ENCODE data around the gene FIG4.
"Not testable (repeated sequence)": the region's sequence is repeated elsewhere in the genome, so short reads cannot be mapped to it uniquely, and the experiment has no call there.

Gene FIG4

DNA sequence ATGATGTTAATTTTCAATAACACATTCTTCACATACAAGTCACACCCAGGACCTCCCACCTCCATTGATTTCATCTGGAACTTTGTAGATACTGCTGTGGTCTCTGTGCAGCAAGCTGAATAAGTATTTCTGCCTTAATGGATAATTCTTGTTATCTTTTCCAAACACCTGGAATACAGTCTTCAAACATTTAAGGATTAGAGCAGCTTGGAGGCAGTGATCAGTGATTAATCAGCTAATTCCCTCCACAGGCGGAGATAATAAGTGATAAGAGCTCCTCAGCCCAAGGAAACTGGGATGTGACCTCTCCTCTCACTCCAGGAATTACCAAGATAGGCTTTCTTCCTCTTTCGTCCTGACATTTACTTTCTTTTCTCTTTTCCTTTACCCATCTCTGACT, 110.7 kb downstream of the FIG4 start:
- peak; percentile 21 for DNase-seq

DNA sequence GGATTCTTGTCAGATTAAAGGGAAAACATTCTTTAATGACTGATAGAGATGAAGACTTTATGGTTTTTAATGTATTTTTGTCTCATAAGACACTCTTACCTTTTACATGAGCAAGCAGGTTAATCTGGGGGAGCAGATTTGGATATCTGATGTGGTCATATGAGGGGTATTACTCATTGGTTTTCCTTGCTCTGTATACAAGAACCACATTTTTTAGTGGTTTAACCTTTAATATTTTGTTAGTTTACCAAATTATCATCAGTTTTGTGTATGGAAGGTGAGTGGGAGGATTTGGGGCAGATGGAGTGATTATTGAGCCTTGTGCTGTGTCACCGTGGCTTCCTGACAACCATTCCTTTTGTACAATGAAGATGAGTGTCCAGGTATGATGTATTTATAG, 112.9 kb downstream of the FIG4 start:
- no peak for DNase-seq

DNA sequence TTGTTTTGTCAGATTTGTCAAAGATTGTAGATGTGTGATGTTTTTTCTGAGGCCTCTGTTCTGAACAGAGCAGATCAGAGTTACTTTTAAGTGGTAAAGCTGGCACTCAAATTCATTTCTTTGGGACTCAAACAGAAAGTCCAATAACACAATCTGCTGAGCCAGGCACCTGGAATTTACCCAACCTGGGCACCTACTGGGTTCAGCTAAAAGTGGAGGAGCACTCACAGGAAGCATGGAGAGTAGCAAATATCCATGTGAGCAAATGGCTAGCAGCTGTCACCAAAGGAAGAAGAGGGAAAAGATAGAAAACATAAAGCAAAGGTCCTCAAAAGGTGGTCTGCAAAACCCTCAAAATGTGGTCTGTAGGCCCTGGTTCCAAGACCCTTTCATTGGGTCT, 116.8 kb downstream of the FIG4 start:
- DNase-seq: no peak

DNA sequence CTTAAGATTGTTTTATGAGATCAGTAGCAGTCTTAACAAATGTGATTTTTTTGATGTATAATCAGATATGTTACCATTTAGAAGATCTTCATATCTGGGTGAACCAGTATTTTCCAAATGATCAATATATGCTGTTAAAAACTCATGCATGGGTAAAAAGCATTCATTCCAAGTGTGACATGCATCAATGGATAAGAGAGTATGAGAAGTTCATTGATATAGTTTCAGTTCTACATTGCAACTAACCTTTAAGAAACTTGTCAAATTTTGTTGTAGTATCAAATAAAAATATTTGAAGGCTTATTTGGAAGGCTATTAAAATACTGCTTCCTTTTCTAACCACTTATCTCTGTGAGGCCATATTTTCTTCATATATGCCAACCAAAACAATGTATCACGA, 117.7 kb downstream of the FIG4 start:
- DNase-seq: no peak

DNA sequence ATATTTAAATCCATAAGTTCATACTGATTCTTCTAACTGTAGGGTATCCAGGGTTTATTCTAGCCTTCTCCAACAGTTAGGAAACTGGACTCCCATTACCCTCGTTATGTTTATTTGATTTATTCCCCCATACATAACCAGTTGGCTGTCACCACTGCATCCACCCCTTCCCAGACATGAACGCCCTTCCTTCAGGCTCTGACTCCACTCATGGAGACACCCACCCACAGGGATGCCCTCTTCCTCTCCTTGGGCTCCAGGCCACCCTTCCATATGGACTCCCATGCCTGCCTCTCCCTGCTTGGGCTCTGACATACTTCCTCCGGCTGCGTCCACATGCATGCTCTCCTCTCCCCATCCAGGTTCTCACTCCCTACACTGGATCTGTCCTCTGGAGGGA, 124.0 kb downstream of the FIG4 start:
- DNase-seq: no peak

DNA sequence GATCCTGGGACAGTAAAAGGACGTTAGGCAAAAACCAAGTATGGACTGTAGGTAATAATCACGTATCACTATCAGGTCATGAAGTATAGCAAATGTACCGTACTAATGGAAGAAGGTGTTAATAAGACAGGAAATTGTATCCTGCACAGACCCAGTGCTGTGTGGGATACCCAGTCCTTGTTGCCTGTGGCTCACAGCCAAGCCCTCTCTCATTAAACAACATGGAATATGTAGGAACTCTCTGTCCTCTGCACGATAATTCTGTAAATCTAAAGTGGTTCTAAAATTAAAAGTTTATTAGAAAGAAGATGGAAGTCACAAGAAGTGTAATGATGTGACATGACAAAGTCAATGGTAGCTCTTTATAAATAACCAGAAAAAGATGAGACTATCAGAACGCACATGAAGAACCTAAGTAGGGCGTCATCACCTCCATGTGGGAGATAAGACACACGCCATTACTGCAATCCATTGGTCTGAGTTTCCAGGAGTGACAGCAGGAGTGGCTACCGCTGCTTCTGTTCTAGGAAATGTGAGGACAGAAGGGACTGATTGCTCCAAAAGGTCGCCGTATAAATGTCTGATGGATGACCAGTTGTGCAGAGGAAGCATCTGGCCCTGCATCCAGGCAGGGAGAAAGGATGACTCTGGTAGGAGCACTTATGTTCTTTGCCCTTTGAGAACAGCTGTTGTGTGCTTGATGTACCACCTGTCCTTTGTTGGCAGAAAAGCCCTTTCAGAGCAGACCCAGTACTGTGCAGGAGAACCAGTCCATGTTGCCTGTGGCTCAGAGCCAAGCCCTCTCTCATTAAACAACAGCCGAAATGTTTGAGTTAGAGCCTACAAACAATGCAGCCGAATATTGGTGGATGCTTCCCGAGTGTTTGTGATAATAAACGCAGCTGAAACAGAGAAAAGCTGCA, 125.6 kb downstream of the FIG4 start:
- no peak for DNase-seq

DNA sequence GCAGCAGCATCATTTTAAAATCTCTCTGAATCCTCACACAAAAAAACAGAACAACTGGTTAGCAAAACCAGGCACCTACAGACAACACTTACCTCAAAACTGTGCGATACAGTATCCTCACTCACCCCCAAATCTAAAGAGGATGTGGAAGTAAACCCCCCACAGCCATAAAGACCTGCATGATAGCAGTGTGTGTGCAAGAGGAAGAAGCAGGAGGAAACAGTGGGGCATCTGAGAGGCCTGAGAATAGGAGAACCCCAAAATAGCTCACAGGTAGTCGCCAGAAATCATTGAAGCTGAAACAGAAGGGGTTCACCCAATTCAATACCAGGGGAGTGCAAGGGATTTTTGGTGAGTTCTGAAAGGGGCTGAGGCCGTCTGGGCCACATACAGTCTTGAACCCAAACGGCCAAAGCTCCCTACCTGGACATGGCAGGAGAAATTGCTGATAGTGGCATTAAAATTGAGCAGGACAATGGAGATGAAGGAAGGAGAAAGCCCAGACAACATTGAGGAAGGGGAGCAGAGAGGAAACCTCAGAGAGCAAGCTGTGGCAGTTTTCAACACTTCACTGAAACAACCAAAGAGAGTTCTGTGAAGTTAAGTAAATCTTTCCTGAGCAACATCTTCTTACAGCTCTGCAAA, 129.7 kb downstream of the FIG4 start:
- DNase-seq: no peak

DNA sequence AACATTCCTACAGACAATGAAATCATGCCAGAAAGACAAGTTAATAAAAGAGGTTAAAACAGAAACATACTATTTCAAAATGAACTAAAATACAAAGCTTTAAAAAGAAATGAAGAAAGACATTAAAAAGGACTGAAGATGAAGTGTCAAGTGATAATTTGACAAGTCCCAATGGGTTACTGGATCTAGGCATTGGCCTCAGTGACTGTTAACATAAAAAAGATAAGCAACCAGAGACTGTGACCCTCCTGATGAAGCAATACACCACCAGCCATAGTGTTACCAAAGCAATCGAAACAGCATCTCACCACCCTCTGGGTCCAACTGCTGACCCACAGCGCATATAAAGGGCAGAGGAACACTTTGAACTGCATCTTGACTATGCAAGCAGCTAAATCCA, 130.3 kb downstream of the FIG4 start:
- peak; percentile 52 for DNase-seq

DNA sequence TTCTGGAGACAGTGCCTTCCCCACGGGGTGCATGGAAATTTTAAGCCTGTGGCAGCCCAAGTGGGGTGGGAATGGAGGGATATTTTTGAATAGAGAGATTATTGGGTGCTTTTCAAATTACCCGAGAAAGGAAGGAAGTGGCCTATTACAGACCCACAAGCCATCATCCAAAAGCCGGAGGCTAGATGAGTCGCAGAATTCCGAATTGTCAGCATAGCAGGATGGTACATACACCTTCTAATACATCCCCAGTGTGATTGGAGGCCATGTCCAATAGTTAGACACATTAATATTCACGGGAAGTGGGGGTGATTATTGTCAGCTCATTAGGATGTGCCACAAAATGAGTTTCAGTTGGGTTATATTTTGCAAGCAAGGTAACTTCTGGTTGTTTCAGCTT, 133.0 kb downstream of the FIG4 start:
- no peak for DNase-seq

DNA sequence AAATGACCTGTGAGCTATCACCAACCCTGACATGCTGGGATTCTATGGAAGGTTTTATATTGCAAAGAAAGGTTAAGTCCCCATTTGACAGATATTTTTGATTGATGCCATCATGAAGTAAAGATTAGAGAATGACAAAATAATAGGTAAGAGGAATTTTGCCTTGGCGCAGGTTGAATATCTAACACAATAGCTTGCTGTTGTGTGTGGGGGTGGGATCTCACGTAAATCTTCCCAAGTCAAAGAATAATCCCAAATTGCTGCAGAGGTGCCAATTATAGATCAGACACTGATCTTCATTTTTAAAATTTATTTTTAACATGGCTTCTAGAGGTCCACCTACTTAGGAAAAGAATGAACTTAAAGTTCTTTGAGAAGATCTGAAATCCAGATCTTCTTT, 135.5 kb downstream of the FIG4 start:
- no peak for DNase-seq

DNA sequence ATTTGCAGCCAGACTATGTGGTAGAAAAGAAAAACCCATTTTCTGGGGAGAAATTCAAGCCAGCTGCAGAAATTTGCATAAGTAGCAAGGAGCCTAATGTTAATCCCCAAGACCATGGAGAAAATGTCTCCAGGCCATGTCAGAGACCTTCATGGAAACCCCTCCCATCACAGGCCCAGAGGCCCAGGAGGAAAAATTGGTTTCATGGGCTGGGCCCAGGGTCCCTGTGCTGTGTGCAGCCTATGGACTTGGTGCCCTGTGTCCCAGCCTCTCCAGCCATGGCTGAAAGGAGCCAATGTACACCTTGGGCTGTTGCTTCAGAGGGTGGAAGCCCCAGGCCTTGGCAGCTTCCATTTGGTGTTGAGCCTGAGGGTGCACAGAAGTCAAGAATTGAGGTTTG, 140.3 kb downstream of the FIG4 start:
- not testable (repeated sequence) for DNase-seq

DNA sequence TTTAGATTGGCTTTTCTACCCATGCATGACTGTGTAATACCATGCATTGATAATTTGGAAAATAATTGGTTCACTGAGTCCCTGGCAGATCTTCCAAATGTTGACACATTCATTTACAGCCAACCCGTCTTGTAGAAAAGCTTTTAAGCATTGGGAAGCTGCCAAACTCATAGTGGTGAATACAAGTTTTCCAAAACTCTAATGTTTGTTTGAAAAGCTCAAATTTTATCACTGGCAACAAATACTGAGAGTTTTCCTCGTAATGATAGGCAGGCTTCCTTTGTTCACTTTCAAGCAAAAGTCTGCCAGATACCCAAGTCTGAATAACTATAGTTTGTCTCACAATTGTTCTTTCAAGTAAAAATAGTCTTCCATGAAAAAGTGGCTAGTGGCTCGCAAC, 143.0 kb downstream of the FIG4 start:
- DNase-seq: no peak

DNA sequence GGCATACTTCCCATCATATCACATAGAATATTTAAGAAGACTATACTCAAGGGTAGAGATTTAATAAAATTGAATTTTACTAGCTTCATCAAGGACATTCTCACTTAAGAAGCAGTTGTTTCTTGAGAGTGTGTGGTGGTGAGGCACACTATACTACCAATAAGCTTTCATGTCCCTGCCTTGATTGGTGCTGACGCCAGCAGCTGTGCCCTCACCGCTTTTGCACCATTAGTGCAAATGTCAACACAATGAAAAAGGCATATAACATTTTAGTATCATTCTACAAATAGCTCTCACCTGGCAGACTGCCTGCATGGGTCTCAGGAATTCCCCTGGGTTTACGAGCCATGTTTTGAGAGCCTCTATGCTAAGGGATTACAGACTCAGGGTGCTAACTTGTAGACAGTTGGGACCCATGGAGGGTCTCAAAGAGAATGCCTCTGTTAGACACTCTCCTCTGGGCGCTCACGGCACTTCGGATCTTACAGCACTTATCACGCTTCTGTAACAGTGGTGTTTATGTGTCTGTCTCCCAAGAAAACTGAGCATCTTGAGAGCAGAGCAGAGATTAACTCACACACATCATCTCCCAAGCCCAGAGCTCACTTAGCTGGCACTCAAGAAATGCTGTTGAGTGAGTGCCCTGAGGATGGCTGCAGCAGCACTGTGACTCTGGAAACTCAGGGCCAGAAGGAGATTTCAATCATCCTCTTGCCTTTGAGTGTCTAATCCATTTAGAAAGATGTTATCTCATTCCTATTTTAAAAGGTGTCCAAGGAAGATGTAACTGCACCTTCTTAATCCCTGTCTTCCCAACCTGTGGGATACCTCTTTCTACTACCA, 143.7 kb downstream of the FIG4 start:
- DNase-seq: no peak

DNA sequence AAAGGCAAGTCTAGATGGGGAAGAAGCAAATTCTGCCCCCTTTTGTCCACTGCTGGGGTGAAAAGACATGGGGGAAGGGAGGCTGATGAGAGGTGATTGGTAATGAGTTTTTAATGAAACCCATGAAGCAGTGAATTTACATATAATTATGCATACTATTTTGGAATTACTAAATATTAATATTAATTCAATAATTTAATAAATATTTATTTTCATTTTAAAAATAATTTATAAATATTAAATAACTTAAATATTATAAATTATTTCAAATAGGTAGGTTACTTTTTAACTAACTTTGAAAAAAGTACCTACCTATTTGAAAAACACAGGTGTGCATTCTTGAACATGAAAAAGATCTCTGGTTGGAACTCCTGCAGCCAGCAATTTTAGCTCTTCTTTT, 148.9 kb downstream of the FIG4 start:
- DNase-seq: no peak

DNA sequence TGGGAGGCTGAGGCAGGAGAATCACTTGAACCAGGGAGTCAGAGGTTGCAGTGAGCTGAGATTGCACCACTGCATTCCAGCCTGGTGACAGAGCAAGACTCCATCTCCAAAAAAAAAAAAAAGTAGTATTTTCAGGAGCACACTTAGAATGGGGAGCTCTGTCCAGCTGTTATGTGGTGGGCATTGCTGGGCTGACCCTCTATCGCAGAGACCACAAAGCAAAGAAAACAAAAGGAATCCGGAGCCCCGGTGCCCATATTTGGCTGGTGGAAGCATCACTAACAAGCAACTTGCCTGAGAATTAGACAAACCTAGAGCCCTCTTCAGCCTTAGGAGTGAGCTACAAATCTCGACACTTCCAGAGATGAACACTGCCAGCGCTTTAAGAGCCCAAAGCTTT, 149.7 kb downstream of the FIG4 start:
- DNase-seq: no peak

DNA sequence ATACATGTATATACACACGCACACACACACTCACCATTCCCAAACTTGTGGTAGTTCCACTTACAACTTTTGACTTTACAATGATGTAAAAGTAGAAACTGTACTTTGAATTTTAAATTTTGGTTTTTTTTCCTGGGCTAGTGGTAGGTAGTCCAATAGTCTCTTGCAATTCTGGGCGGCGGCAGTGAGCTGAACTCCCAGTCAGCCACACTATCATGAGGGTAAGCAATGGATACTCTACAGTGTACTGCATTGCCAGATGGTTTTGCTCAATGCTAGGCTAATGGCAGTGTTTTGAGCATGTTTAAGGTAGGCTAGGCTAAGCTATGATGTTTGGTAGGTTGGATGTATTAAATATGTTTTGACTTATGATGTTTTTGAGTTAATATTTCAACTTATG, 150.8 kb downstream of the FIG4 start:
- no peak for DNase-seq

DNA sequence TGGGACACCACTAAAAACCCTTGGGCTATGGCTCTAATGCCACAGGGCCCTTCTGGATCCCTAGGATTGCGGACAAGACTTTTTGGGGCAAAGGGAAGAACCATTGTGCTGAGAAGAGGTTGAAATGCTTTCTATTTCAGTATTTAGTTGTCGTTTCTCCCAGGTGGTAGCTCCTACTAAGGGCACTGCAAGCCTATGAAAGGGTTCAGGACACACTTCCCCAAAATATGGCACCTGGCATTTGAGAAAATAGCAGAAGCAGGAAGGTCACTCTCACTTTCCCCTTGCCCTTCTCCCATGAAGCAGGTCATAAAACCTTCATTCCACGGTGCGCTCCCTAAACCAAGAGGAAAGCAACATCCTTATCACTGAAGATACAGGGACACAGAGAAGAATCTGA, 161.6 kb downstream of the FIG4 start:
- no peak for DNase-seq

DNA sequence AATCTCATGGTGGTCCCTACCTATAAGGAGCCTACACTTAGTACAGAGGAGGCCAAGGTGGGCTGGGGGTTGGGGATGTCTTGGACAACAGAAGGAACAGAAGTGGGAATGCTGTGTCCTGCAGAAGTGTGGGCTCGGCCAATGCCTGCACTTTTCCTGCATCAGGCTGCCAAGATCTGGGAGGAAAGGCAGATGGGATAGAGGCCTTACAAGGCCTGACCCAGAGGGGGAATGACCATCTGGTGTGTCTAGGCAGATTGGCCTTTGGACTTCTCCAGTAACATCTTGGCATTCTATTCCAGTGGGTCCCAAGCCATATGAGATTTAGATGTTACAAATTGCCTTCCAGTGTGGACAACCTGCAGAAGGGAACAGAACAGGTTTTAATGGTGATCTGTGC, 162.3 kb downstream of the FIG4 start:
- DNase-seq: no peak

DNA sequence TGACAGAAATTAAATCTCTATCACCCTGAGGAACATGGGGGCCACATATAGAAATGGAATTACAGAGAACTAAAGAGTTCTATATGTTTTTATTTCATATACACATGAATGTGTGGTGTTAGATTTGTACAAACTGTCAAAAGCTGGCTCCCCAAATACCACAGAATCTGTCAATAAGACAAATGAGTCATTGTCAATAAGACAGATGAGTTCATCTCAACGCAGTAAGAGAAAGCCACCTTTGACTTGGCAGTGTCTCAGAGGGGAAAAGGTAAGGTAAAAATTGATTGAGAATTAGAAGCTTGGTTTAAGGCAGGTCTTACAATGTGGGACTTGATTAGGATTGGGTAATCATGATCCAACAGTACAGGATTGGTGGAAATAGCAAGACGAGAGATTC, 162.9 kb downstream of the FIG4 start:
- no peak for DNase-seq

DNA sequence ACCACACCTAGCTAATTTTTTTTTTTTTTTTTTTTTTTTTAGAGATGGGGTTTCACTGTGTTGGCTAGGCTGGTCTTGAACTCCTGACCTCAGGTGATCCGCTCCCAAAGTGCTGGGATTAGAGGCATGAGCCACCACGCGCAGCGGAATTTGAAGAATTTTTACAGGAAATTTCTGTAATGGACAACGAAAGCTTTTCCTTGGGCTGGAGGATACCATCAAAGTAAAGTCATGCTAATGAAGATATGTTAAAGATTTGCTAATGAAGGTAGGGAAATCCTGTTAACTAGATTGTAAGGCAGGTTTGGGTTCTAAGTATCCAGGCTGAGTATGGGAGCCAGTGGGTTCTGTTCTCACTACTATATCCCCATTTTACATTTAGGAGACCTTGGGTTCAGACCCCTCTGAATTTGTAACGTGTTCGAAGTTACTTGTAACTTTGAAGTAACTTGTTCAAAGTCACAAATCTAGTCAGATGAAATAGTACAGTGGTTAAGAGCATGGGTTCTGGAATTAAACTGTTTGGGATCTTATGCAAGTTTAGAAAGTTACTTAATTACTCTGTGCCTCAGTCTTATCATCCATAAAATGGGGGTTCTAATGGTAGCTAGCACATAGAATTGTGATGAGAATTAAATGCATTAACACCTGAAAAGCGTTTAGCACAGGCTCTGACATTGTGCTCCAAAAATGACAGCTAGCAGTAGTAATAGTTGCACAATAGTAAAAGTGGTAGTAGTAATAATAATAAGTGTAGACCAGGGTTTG, 163.6 kb downstream of the FIG4 start:
- DNase-seq: no peak

DNA sequence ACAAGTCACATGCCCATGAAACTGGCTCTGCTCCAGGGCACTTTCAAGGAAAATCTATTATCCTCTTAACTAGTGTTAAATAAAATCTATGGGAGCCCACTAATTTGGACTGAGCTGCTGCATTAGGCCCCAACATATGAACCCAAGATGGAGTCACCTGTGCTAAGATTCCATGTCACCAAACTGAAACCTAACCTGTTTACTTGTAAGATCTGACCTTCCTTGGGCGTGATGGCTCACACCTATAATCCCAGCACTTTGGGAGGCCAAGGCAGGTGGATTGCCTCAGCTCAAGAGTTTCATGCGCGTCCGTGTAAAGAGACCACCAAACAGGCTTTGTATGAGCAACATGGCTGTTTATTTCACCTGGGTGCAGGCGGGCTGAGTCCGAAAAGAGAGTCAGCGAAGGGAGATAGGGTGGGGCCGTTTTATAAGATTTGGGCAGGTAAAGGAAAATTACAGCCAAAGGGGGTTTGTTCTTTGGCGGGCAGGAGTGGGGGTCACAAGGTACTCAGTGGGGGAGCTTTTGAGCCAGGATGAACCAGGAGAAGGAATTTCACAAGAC, 164.5 kb downstream of the FIG4 start:
- DNase-seq: not testable (repeated sequence)

DNA sequence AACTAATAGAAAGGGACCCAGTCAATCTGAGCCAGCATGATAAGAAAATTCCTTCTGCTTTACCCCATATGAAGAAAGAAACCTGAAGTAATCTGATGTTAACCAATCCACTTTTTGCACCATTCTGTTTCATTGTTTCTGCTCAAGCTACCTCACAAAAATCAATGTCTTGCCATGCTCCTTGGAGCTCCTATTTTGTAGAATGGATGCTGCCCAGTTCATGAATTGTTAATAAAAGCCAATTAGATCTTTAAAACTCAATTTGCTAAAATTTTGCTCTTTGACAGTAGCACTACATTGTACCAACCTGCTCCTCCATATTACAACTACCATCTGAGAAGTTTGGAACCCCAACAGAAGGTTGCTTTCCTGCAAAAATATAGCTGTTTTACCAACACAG, 170.8 kb downstream of the FIG4 start:
- DNase-seq: no peak

DNA sequence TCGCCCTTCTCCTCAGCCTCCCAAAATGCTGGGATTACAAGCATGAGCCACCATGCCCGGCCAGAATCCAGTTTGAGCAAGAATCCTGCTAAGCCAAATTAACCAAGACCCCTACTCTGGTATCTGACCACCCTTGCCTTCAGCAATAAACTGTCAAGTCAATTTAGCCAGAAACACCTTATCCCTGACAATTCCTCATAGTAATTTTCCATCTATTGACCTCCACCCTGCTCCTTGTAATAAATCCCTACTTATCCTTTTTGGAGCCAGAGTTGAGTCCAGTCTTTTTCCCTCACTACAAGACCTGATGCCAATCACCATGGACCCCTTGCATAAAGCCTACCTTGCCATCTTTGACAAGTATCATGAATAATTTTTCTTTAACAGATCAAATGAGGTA, 173.0 kb downstream of the FIG4 start:
- DNase-seq: no peak

All from hematopoietic multipotent progenitor cell treated with erythropoietin and hydrocortisone succinate and interleukin-3 and kit ligand, for 6 days (in vitro differentiated cells).